Myocyte (in vitro differentiated cells): Measurements from ENCODE around the gene DNAH3. TPM values are rescaled to one million over a fixed set of nuclear protein-coding genes. Genes with fewer than 3 reads are reported as not detected.

ENCODE experiments used
- DNase-seq: peaks from one replicate; pipeline ENCODE4 v3.0.0-alpha.2; 2012; ENCODE audit warnings: low read depth
- total RNA-seq: library from RNA; depleted of rRNA; stranded (reverse); fragments of >200 nt; gene quantifications from 2 replicates; pipeline ENCODE4 v1.2.3, GENCODE V29; 2014

The DNAH3 gene
- total RNA-seq, 1 donor from 2014 or later = 0.03 TPM

- DNase-seq = peak; percentile 76
These were observed 244.0 kb downstream of the DNAH3 start for GRCh38 chr16:20906341-20907255.

- no peak for DNase-seq
These were observed 245.1 kb downstream of the DNAH3 start for GRCh38 chr16:20905576-20905975.

GRCh38 chr16:20904507-20905081 lies 246.1 kb downstream of the DNAH3 start:
- DNase-seq = peak; percentile 50

- no peak for DNase-seq
These were observed 246.6 kb downstream of the DNAH3 start for GRCh38 chr16:20903899-20904506.

- no peak for DNase-seq
These were observed 247.3 kb downstream of the DNAH3 start for GRCh38 chr16:20903116-20903898.

- DNase-seq = no peak
These were observed 248.2 kb downstream of the DNAH3 start for GRCh38 chr16:20902426-20902825.

GRCh38 chr16:20901436-20902112 lies 249.1 kb downstream of the DNAH3 start:
- peak; percentile 57 for DNase-seq

- DNase-seq = no peak
These were observed 249.6 kb downstream of the DNAH3 start for GRCh38 chr16:20901068-20901435.

- peak; percentile 99 for DNase-seq
These were observed 250.2 kb downstream of the DNAH3 start, which contains the start of the genes DCUN1D3 and LYRM1 for GRCh38 chr16:20900299-20901067. TSS of gene DCUN1D3 (minus strand) at chr16:20900358. CDS start at chr16:20862538, 37,820 bp downstream. TSS of gene LYRM1 (plus strand) at chr16:20900771. CDS start at chr16:20915556, 14,785 bp downstream.

GRCh38 chr16:20899477-20900298 lies 251.0 kb downstream of the DNAH3 start:
- no peak for DNase-seq

- no peak for DNase-seq
These were observed 251.6 kb downstream of the DNAH3 start for GRCh38 chr16:20899071-20899470.

GRCh38 chr16:20897922-20898321 lies 252.7 kb downstream of the DNAH3 start:
- no peak for DNase-seq

GRCh38 chr16:20897253-20897897 lies 253.3 kb downstream of the DNAH3 start:
- DNase-seq = no peak

GRCh38 chr16:20894388-20894787 lies 256.3 kb downstream of the DNAH3 start:
- DNase-seq = no peak

- DNase-seq = no peak
These were observed 260.9 kb downstream of the DNAH3 start for GRCh38 chr16:20889625-20890275.

GRCh38 chr16:20887207-20887606 lies 263.4 kb downstream of the DNAH3 start:
- DNase-seq = no peak

GRCh38 chr16:20886320-20886719 lies 264.3 kb downstream of the DNAH3 start:
- no peak for DNase-seq

- DNase-seq = no peak
These were observed 266.4 kb downstream of the DNAH3 start for GRCh38 chr16:20884240-20884556.
